GM19351 (cell line): ENCODE measurements around the gene ARMH3.

ENCODE experiments used
- ATAC-seq: cut with Tn5 transposase; IDR thresholded peaks from one replicate; pipeline ENCODE4 v1.9.1; 2021; ENCODE audit warnings: mild to moderate bottlenecking, moderate library complexity; ENCODE audit not compliant: unreplicated experiment

Gene ARMH3

GRCh38 chr10:101874252-101874651, 181.7 kb downstream of the ARMH3 start:
- ATAC-seq: no peak

- no peak for ATAC-seq
Measured at GRCh38 chr10:101867931-101868330, 188.0 kb downstream of the ARMH3 start.

GRCh38 chr10:101859530-101859929, 196.4 kb downstream of the ARMH3 start:
- ATAC-seq: no peak

GRCh38 chr10:101858723-101859500, 197.1 kb downstream of the ARMH3 start:
- ATAC-seq: peak; percentile 69

GRCh38 chr10:101857802-101858476, 198.0 kb downstream of the ARMH3 start:
- ATAC-seq: no peak

- no peak for ATAC-seq
Measured at GRCh38 chr10:101856626-101857025, 199.3 kb downstream of the ARMH3 start.

- ATAC-seq: no peak
Measured at GRCh38 chr10:101851411-101852116, 204.4 kb downstream of the ARMH3 start.

- ATAC-seq: no peak
Measured at GRCh38 chr10:101850749-101851148, 205.2 kb downstream of the ARMH3 start.

GRCh38 chr10:101848894-101849351, 207.1 kb downstream of the ARMH3 start:
- no peak for ATAC-seq

GRCh38 chr10:101848408-101848807, 207.6 kb downstream of the ARMH3 start:
- no peak for ATAC-seq

- no peak for ATAC-seq
Measured at GRCh38 chr10:101845893-101846292, 210.1 kb downstream of the ARMH3 start.

GRCh38 chr10:101843032-101844021, 212.6 kb downstream of the ARMH3 start, which contains the start of gene KCNIP2:
Gene KCNIP2 (minus strand): TSS chr10:101843800. CDS start chr10:101843568, 232 bp downstream.
- ATAC-seq: no peak

- ATAC-seq: no peak
Measured at GRCh38 chr10:101841826-101842225, 214.1 kb downstream of the ARMH3 start.

GRCh38 chr10:101840741-101841453, 215.1 kb downstream of the ARMH3 start:
- peak; percentile 67 for ATAC-seq

GRCh38 chr10:101840102-101840684, 215.8 kb downstream of the ARMH3 start:
- no peak for ATAC-seq

- no peak for ATAC-seq
Measured at GRCh38 chr10:101839416-101840063, 216.4 kb downstream of the ARMH3 start.

GRCh38 chr10:101839002-101839401, 217.0 kb downstream of the ARMH3 start:
- no peak for ATAC-seq

GRCh38 chr10:101838416-101838970, 217.5 kb downstream of the ARMH3 start:
- ATAC-seq: no peak
